K562 (cell line): ENCODE data around the gene CD14. TPM values are rescaled to one million over a fixed set of nuclear protein-coding genes. Genes with fewer than 3 reads are reported as not detected.

Source experiments
- ATAC-seq: fragments of 200-7000 bp; cut with Tn5 transposase; 3 replicates; pipeline ENCODE4 v1.9.1; 2020; ENCODE audit warnings: moderate library complexity
- BruUV-seq: library from RNA; stranded (reverse); fragments of 400-500 nt; replicated peaks from 2 replicates; lab custom pipeline; 2021; lab: Mats Ljungman, UMichigan
- CTCF ChIA-PET: fragments of 300-600 bp; formaldehyde crosslinking; extraction: SDS; loops from one replicate; lab custom pipeline; 2021; ENCODE audit warnings: low intra/inter-chr PET ratio; lab: Yijun Ruan, JAX
- POLR2A ChIA-PET: fragments of 300-600, 350-650 bp; sonication (Branson Sonifier 250); formaldehyde crosslinking; extraction: SDS; loops from one replicate; lab custom pipeline; 2021; ENCODE audit warnings: antibody characterized with exemption, inconsistent platforms; lab: Yijun Ruan, JAX
- DNase-seq, 4 experiments: peaks; one replicate each; pipeline versions ENCODE4 v3.0.0 to v3.0.0-alpha.2; 2011 to 2018; ENCODE audit warnings: low spot score in 3 of 4, mixed read lengths in 3 of 4; ENCODE audit errors: extremely low read depth in 1 of 4
- FAIRE-seq: peaks from 2 replicates; lab custom pipeline; 2011; peaks lifted over from hg19 to GRCh38; lab: Jason Lieb, UNC
- H2AFZ ChIP-seq: 2 replicates; pipeline ENCODE4 v1.6.0; 2011; ENCODE audit warnings: low read depth, low read length, control low read depth, inconsistent platforms
- H3K27ac ChIP-seq: fragments of 200-600 bp; 3 replicates; pipeline ENCODE4 v1.8.0; 2011; ENCODE audit warnings: low read depth, mild to moderate bottlenecking, control low read depth, inconsistent platforms, low read length, moderate library complexity, mixed read lengths; ENCODE audit errors: extremely low read depth
- H3K27me3 ChIP-seq, 2 experiments: fragments of 300-600 bp in 1 of 2; 2 replicates in 1 of 2; 3 replicates in 1 of 2; pipeline versions ENCODE4 v1.6.0 to v1.8.0; 2011; ENCODE audit warnings: inconsistent platforms in 2 of 2, low read length in 2 of 2, mild to moderate bottlenecking in 1 of 2, mixed read lengths in 1 of 2, moderate library complexity in 1 of 2; ENCODE audit not compliant: control insufficient read depth in 2 of 2, insufficient read depth in 2 of 2
- H3K36me3 ChIP-seq: fragments of 300-600 bp; 3 replicates; pipeline ENCODE4 v1.8.0; 2011; ENCODE audit warnings: mild to moderate bottlenecking, low read length, inconsistent platforms; ENCODE audit not compliant: control insufficient read depth, insufficient read depth
- H3K4me1 ChIP-seq, 2 experiments: fragments of 200-600 bp in 1 of 2; replicated peaks in 1 of 2; 2 replicates in 1 of 2; 3 replicates in 1 of 2; pipeline versions ENCODE4 v1.5.1 to v1.8.0; 2011; ENCODE audit warnings: inconsistent platforms in 2 of 2, low read length in 2 of 2, mild to moderate bottlenecking in 1 of 2, mixed read lengths in 1 of 2, moderate library complexity in 1 of 2; ENCODE audit not compliant: control insufficient read depth in 2 of 2, insufficient read depth in 2 of 2
- H3K4me2 ChIP-seq: 2 replicates; pipeline ENCODE4 v1.6.1; 2011; ENCODE audit warnings: low read length, control low read depth, inconsistent platforms, mixed read lengths; ENCODE audit not compliant: insufficient read depth
- H3K4me3 ChIP-seq: fragments of 200-600 bp; sonication (generic), shearing (Covaris generic); 2 replicates; pipeline ENCODE4 v1.5.1; 2016; ENCODE audit warnings: control low read depth, inconsistent platforms
- H3K79me2 ChIP-seq: fragments of 200-600 bp; 3 replicates; pipeline ENCODE4 v1.8.0; 2011; ENCODE audit warnings: low read length, inconsistent platforms; ENCODE audit not compliant: control insufficient read depth, insufficient read depth
- H3K9ac ChIP-seq, 2 experiments: 2 replicates each; pipeline versions ENCODE4 v1.6.0 to v1.6.1; 2011; ENCODE audit warnings: low read depth in 2 of 2, low read length in 2 of 2, control low read depth in 1 of 2, inconsistent platforms in 1 of 2, mild to moderate bottlenecking in 1 of 2, mixed read lengths in 1 of 2; ENCODE audit not compliant: insufficient read depth in 1 of 2
- H3K9me1 ChIP-seq: one replicate; pipeline ENCODE4 v1.6.0; 2011; ENCODE audit warnings: inconsistent platforms, mild to moderate bottlenecking, low read length, moderate library complexity; ENCODE audit not compliant: control insufficient read depth, insufficient read depth
- H3K9me3 ChIP-seq: replicated peaks from 2 replicates; pipeline ENCODE4 v1.5.1; 2011; ENCODE audit warnings: low read depth, low read length, inconsistent platforms; ENCODE audit not compliant: control insufficient read depth, insufficient read depth
- H4K20me1 ChIP-seq: replicated peaks from 2 replicates; pipeline ENCODE4 v1.6.1; 2011; ENCODE audit warnings: low read length, inconsistent platforms, mixed read lengths; ENCODE audit not compliant: control insufficient read depth, insufficient read depth
- BRF2 ChIP-seq: IDR thresholded peaks from 3 replicates; pipeline ENCODE4 v1.6.1; 2011; ENCODE audit warnings: borderline replicate concordance, mild to moderate bottlenecking; ENCODE audit not compliant: insufficient read length, insufficient read depth
- CHCHD3 ChIP-seq: fragments of 250-450 bp; sonication (Bioruptor Pico); IDR thresholded peaks from 2 replicates; pipeline ENCODE4 v2.1.2; 2022; ENCODE audit warnings: mild to moderate bottlenecking
- PREB ChIP-seq: sonication (generic); formaldehyde crosslinking; IDR thresholded peaks from 2 replicates; pipeline ENCODE4 v1.8.1; 2023; ENCODE audit warnings: mild to moderate bottlenecking, missing genetic modification reagents
- PRPF4 ChIP-seq: fragments of 200-400 bp; formaldehyde crosslinking; IDR thresholded peaks from one replicate; pipeline ENCODE4 v1.6.1; 2017; ENCODE audit warnings: low read length, low read depth, mild to moderate bottlenecking; ENCODE audit not compliant: insufficient read depth, poor library complexity, severe bottlenecking
- ZFP91 ChIP-seq: sonication (generic); formaldehyde crosslinking; IDR thresholded peaks from 2 replicates; pipeline ENCODE4 v1.8.0; 2022; ENCODE audit warnings: mild to moderate bottlenecking, missing genetic modification reagents
- ZNF165 ChIP-seq: fragments of 250-450 bp; sonication (Bioruptor Pico); IDR thresholded peaks from 2 replicates; pipeline ENCODE4 v1.4.0; 2020; ENCODE audit warnings: borderline replicate concordance
- ZNF324 ChIP-seq: fragments of 250-450 bp; sonication (Bioruptor Pico); IDR thresholded peaks from 2 replicates; pipeline ENCODE4 v1.4.0; 2020; ENCODE audit warnings: mild to moderate bottlenecking
- WGBS: fragments of 100-300 bp; shearing (Covaris generic); methylation state at CpG from one replicate; pipeline ENCODE4 v1.1.6; 2016; ENCODE audit warnings: low coverage, mixed read lengths; ENCODE audit not compliant: insufficient coverage; ENCODE audit errors: missing lambda C conversion rate; 5-methylcytosine and 5-hydroxymethylcytosine counted together
- in situ Hi-C: fragments of 300-500 bp; cut with MboI; formaldehyde crosslinking; loops from 4 replicates; pipeline ENCODE4 v1.15.0; 2018; ENCODE audit warnings: inconsistent platforms, mixed read lengths
- intact Hi-C: fragments of 100-400 bp; cut with micrococcal nuclease; formaldehyde crosslinking; loops from 2 replicates; pipeline ENCODE4 v1.14.2; 2022
- polyA plus RNA-seq, 8 experiments: library from polyadenylated mRNA; depleted of rRNA in 4 of 8; stranded (reverse) in 5 of 8; unstranded in 3 of 8; fragments of >200 nt; fragmentation: Nextera tagmentation in 2 of 8; fragmentation: Illumina TruSeq in 1 of 8; extraction: Ambion mirVana in 2 of 8; extraction: Trizol in 1 of 8; gene quantifications; 2 replicates each; pipeline versions ENCODE4 v1.2.1 to v1.2.3, GENCODE V29; 2011 to 2014; ENCODE audit warnings: inconsistent platforms in 1 of 8, missing spikeins in 1 of 8
- total RNA-seq, 7 experiments: library from RNA; depleted of rRNA in 6 of 7; stranded (reverse); fragments of >200 nt in 6 of 7; fragmentation: Illumina TruSeq in 2 of 7; extraction: Trizol in 2 of 7; gene quantifications; 2 replicates each; pipeline versions ENCODE4 v1.2.1 to v1.2.3, GENCODE V29; 2011 to 2021; ENCODE audit warnings: low replicate concordance in 1 of 7
- TF ChIP-seq, protein P1 (sequence below): fragments of 250-450 bp; sonication (Bioruptor Pico); IDR thresholded peaks from 2 replicates; pipeline ENCODE4 v1.8.0; 2021; ENCODE audit warnings: borderline replicate concordance, mild to moderate bottlenecking, moderate library complexity; ENCODE audit not compliant: poor library complexity, severe bottlenecking
- TF ChIP-seq, protein P2 (sequence below): sonication (generic); formaldehyde crosslinking; IDR thresholded peaks from 2 replicates; pipeline ENCODE4 v1.8.1; 2022; ENCODE audit warnings: missing genetic modification reagents

Gene CD14
- total and polyA plus RNA-seq, 9 of the 15 experiments (the other 6 are each of a cell fraction or from before 2014, with no cell fraction given) = 0.07 to 0.47 (median 0.14) TPM; not detected in 2

- ATAC-seq (no peak), FAIRE-seq (no peak), DNase-seq (no peak)
- no peaks in the 10 kb centered on the region for H3K27me3 ChIP-seq
- H3K36me3 ChIP-seq = no peaks in the 10 kb centered on the region
- intact Hi-C loops (no loop called here), in situ Hi-C loops (no loop called here)
- H4K20me1 ChIP-seq = no peaks in the 10 kb centered on the region
- CTCF ChIA-PET = no interaction called here
- POLR2A ChIA-PET = no interaction called here
- no peaks in the 10 kb centered on the region for H3K9me1 ChIP-seq
- H3K4me3 ChIP-seq = no peak overlapping the region
- 38% methylated on average over 4 of the region's 4 CpGs for WGBS
- BruUV-seq = no TSS peak
- no peak overlapping the region for H3K9ac ChIP-seq
- H3K4me2 ChIP-seq = no peak overlapping the region
- peaks cover 7 to 8% of the 10 kb centered on the region in 2 experiments; a peak in 3 of 5 replicates for H3K4me1 ChIP-seq
- TF ChIP-seq, protein P1, sequence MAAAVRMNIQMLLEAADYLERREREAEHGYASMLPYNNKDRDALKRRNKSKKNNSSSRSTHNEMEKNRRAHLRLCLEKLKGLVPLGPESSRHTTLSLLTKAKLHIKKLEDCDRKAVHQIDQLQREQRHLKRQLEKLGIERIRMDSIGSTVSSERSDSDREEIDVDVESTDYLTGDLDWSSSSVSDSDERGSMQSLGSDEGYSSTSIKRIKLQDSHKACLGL = no peak
- TF ChIP-seq ZNF324 (CRISPR knock-in tag) = no peak
- TF ChIP-seq, protein P2, sequence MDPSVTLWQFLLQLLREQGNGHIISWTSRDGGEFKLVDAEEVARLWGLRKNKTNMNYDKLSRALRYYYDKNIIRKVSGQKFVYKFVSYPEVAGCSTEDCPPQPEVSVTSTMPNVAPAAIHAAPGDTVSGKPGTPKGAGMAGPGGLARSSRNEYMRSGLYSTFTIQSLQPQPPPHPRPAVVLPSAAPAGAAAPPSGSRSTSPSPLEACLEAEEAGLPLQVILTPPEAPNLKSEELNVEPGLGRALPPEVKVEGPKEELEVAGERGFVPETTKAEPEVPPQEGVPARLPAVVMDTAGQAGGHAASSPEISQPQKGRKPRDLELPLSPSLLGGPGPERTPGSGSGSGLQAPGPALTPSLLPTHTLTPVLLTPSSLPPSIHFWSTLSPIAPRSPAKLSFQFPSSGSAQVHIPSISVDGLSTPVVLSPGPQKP (CRISPR knock-in tag) = no peak
- no peak for TF ChIP-seq BRF2
- no peak for TF ChIP-seq CHCHD3 (CRISPR knock-in tag)
- TF ChIP-seq PREB = no peak
- TF ChIP-seq PRPF4 = no peak
- TF ChIP-seq ZFP91 (CRISPR knock-in tag) = no peak
- TF ChIP-seq ZNF165 (CRISPR knock-in tag) = no peak
- no peak overlapping the region for H2AFZ ChIP-seq
- H3K9me3 ChIP-seq = peaks cover 15% of the 10 kb centered on the region
- H3K27ac ChIP-seq = no peak overlapping the region
- no peaks in the 10 kb centered on the region for H3K79me2 ChIP-seq
Observed at GRCh38 chr5:140609126-140609525, 23.8 kb downstream of the CD14 start.
